IMR-90 (cell line): Measurements from ENCODE around the gene ITPKA. TPM values are rescaled to one million over a fixed set of nuclear protein-coding genes. Genes with fewer than 3 reads are reported as not detected.

Experiments used
- ATAC-seq: fragments of 200-7000 bp; cut with Tn5 transposase; 2 replicates; pipeline ENCODE4 v1.9.1; 2020; ENCODE audit warnings: low read depth, mild to moderate bottlenecking, moderate library complexity
- BruUV-seq: library from RNA; stranded (reverse); fragments of 400-500 nt; replicated peaks from 2 replicates; lab custom pipeline; 2021; lab: Mats Ljungman, UMichigan
- CTCF ChIA-PET: fragments of 300-600 bp; formaldehyde crosslinking; extraction: SDS; loops from one replicate; lab custom pipeline; 2021; ENCODE audit warnings: antibody characterized with exemption; lab: Yijun Ruan, JAX
- POLR2A ChIA-PET: fragments of 300-600 bp; sonication (Branson Sonifier 250); formaldehyde crosslinking; loops from one replicate; lab custom pipeline; 2022; ENCODE audit warnings: antibody characterized with exemption; ENCODE audit not compliant: unreplicated experiment; lab: Charles Lee
- DNase-seq: peaks from one replicate; pipeline ENCODE4 v3.0.0; 2013
- H2AFZ ChIP-seq: replicated peaks from 2 replicates; pipeline ENCODE3; 2013; ENCODE audit warnings: low read length, mild to moderate bottlenecking; ENCODE audit not compliant: poor library complexity
- H2AK5ac ChIP-seq: 2 replicates; pipeline ENCODE4 v1.6.1; 2013; ENCODE audit warnings: low read depth, low read length, inconsistent platforms
- H2AK9ac ChIP-seq: replicated peaks from 2 replicates; pipeline ENCODE3; 2013; ENCODE audit warnings: mild to moderate bottlenecking, low read depth, low read length, moderate library complexity; ENCODE audit not compliant: poor library complexity
- H2BK120ac ChIP-seq: 2 replicates; pipeline ENCODE4 v1.6.1; 2013; ENCODE audit warnings: low read depth, low read length, inconsistent platforms
- H2BK15ac ChIP-seq: 3 replicates; pipeline ENCODE4 v1.6.1; 2013; ENCODE audit warnings: low read depth, low read length, inconsistent platforms
- H2BK20ac ChIP-seq: 2 replicates; pipeline ENCODE4 v1.6.1; 2013; ENCODE audit warnings: low read depth, mild to moderate bottlenecking, inconsistent platforms, low read length, moderate library complexity
- H2BK5ac ChIP-seq: 2 replicates; pipeline ENCODE4 v1.6.1; 2013; ENCODE audit warnings: mild to moderate bottlenecking, low read depth, low read length, inconsistent platforms; ENCODE audit not compliant: poor library complexity, severe bottlenecking
- H3K14ac ChIP-seq: replicated peaks from 2 replicates; pipeline ENCODE4 v1.6.1; 2013; ENCODE audit warnings: low read depth, low read length, inconsistent platforms
- H3K18ac ChIP-seq: 2 replicates; pipeline ENCODE4 v1.6.1; 2013; ENCODE audit warnings: low read depth, low read length, control low read depth
- H3K23ac ChIP-seq: 2 replicates; pipeline ENCODE4 v1.6.1; 2013; ENCODE audit warnings: low read depth, low read length, inconsistent platforms
- H3K27ac ChIP-seq: 2 replicates; pipeline ENCODE4 v1.5.1; 2013; ENCODE audit warnings: mild to moderate bottlenecking, control low read depth, low read length; ENCODE audit not compliant: insufficient read depth
- H3K27me3 ChIP-seq: 2 replicates; pipeline ENCODE4 v1.6.1; 2013; ENCODE audit warnings: low read length; ENCODE audit not compliant: control insufficient read depth, insufficient read depth
- H3K36me3 ChIP-seq: 2 replicates; pipeline ENCODE4 v1.6.1; 2013; ENCODE audit warnings: low read length, mixed read lengths; ENCODE audit not compliant: control insufficient read depth, insufficient read depth
- H3K4ac ChIP-seq: 2 replicates; pipeline ENCODE4 v1.6.1; 2013; ENCODE audit warnings: low read depth, low read length, inconsistent platforms
- H3K4me1 ChIP-seq: 2 replicates; pipeline ENCODE4 v1.6.1; 2013; ENCODE audit warnings: low read length, mixed read lengths; ENCODE audit not compliant: control insufficient read depth, insufficient read depth
- H3K4me2 ChIP-seq: 2 replicates; pipeline ENCODE4 v1.6.1; 2013; ENCODE audit warnings: low read depth, mild to moderate bottlenecking, control low read depth, low read length, moderate library complexity
- H3K4me3 ChIP-seq: 2 replicates; pipeline ENCODE4 v1.5.1; 2013; ENCODE audit warnings: low read depth, mild to moderate bottlenecking, control low read depth, low read length, moderate library complexity; ENCODE audit not compliant: insufficient read depth
- H3K56ac ChIP-seq: 2 replicates; pipeline ENCODE4 v1.6.1; 2013; ENCODE audit warnings: low read length, inconsistent platforms; ENCODE audit not compliant: insufficient read depth; ENCODE audit errors: extremely low read depth
- H3K79me1 ChIP-seq, 2 experiments: 2 replicates each; pipeline ENCODE4 v1.6.1; 2013; ENCODE audit warnings: low read length in 2 of 2, inconsistent platforms in 1 of 2, low read depth in 1 of 2
- H3K9ac ChIP-seq: 2 replicates; pipeline ENCODE4 v1.6.1; 2013; ENCODE audit warnings: low read depth, low read length, control low read depth
- H3K9me1 ChIP-seq: 2 replicates; pipeline ENCODE4 v1.6.1; 2013; ENCODE audit warnings: low read length, inconsistent platforms; ENCODE audit not compliant: insufficient read depth
- H3K9me3 ChIP-seq: 2 replicates; pipeline ENCODE4 v1.6.1; 2013; ENCODE audit warnings: low read length; ENCODE audit not compliant: control insufficient read depth, insufficient read depth
- H4K20me1 ChIP-seq: 2 replicates; pipeline ENCODE4 v1.6.1; 2013; ENCODE audit warnings: low read length, inconsistent platforms; ENCODE audit not compliant: insufficient read depth
- H4K5ac ChIP-seq: 2 replicates; pipeline ENCODE4 v1.6.1; 2013; ENCODE audit warnings: mild to moderate bottlenecking, low read depth, low read length, control low read depth
- H4K8ac ChIP-seq, 2 experiments: 2 replicates each; pipeline ENCODE4 v1.6.1; 2013; ENCODE audit warnings: low read depth in 2 of 2, low read length in 2 of 2, control low read depth in 1 of 2, inconsistent platforms in 1 of 2
- H4K91ac ChIP-seq: 2 replicates; pipeline ENCODE4 v1.6.1; 2013; ENCODE audit warnings: low read depth, low read length, inconsistent platforms; ENCODE audit not compliant: insufficient read depth
- BHLHE40 ChIP-seq: fragments of 150-350 bp; IDR thresholded peaks from 2 replicates; pipeline ENCODE4 v1.6.1; 2016; ENCODE audit warnings: mild to moderate bottlenecking, low read depth, low read length
- CEBPB ChIP-seq: IDR thresholded peaks from 2 replicates; pipeline ENCODE4 v1.6.1; 2012; ENCODE audit warnings: low read depth, low read length, improper control_type of control experiment
- CHD1 ChIP-seq: IDR thresholded peaks from 2 replicates; pipeline ENCODE4 v1.6.1; 2012; ENCODE audit warnings: low read depth, low read length, improper control_type of control experiment
- CTCF ChIP-seq: conservative IDR thresholded peaks from 2 replicates; pipeline ENCODE4 v1.5.1; 2012; ENCODE audit warnings: mild to moderate bottlenecking, low read depth, low read length, improper control_type of control experiment
- ELK1 ChIP-seq: fragments of 150-350 bp; IDR thresholded peaks from 2 replicates; pipeline ENCODE4 v1.6.1; 2016; ENCODE audit warnings: low read depth, mild to moderate bottlenecking, low read length, moderate library complexity, borderline replicate concordance
- FOS ChIP-seq: fragments of 150-350 bp; IDR thresholded peaks from 2 replicates; pipeline ENCODE4 v1.6.1; 2016; ENCODE audit warnings: low read depth, low read length
- MAFK ChIP-seq: IDR thresholded peaks from 2 replicates; pipeline ENCODE4 v1.6.1; 2012; ENCODE audit warnings: low read depth, low read length, improper control_type of control experiment
- MAZ ChIP-seq: IDR thresholded peaks from 2 replicates; pipeline ENCODE4 v1.6.1; 2012; ENCODE audit warnings: low read depth, mild to moderate bottlenecking, low read length, improper control_type of control experiment, moderate library complexity, borderline replicate concordance
- MXI1 ChIP-seq: IDR thresholded peaks from 2 replicates; pipeline ENCODE4 v1.6.1; 2012; ENCODE audit warnings: low read depth, mild to moderate bottlenecking, low read length, moderate library complexity, borderline replicate concordance
- NFE2L2 ChIP-seq: fragments of 150-350 bp; IDR thresholded peaks from 2 replicates; pipeline ENCODE4 v1.6.1; 2016; ENCODE audit warnings: low read depth, mild to moderate bottlenecking, low read length
- POLR2A ChIP-seq: IDR thresholded peaks from 2 replicates; pipeline ENCODE4 v1.6.1; 2012; ENCODE audit warnings: mild to moderate bottlenecking, low read depth, low read length
- RAD21 ChIP-seq: IDR thresholded peaks from 2 replicates; pipeline ENCODE4 v1.6.1; 2012; ENCODE audit warnings: low read length, improper control_type of control experiment
- RCOR1 ChIP-seq: IDR thresholded peaks from 2 replicates; pipeline ENCODE4 v1.6.1; 2012; ENCODE audit warnings: mild to moderate bottlenecking, low read length, improper control_type of control experiment; ENCODE audit not compliant: insufficient replicate concordance
- RFX5 ChIP-seq: IDR thresholded peaks from 2 replicates; pipeline ENCODE4 v1.8.0; 2012; ENCODE audit warnings: low read depth, mild to moderate bottlenecking, low read length, moderate library complexity
- SMC3 ChIP-seq: fragments of 150-350 bp; IDR thresholded peaks from 2 replicates; pipeline ENCODE4 v1.6.1; 2016; ENCODE audit warnings: low read depth, mild to moderate bottlenecking, antibody characterized with exemption, low read length, moderate library complexity
- WGBS, 2 experiments: methylation state at CpG; one replicate each; pipeline versions ENCODE4 v1.1.5 to v1.1.7; 2013; ENCODE audit warnings: missing lambda C conversion rate in 2 of 2; ENCODE audit not compliant: insufficient read length in 1 of 2; ENCODE audit errors: extremely low coverage in 2 of 2; 5-methylcytosine and 5-hydroxymethylcytosine counted together
- dilution Hi-C: fragments of 300-500 bp; cut with HindIII; formaldehyde crosslinking; loops from one replicate; pipeline ENCODE4 v1.14.3; 2018; ENCODE audit warnings: low sequenced_read_pairs; ENCODE audit not compliant: unreplicated experiment
- in situ Hi-C: fragments of 300-500 bp; cut with MboI; formaldehyde crosslinking; loops from 3 replicates; pipeline ENCODE4 v1.14.3; 2019; ENCODE audit warnings: low sequenced_read_pairs, inconsistent platforms, mixed read lengths
- intact Hi-C: fragments of 100-400 bp; cut with micrococcal nuclease; formaldehyde crosslinking; loops from 2 replicates; pipeline ENCODE4 v1.10.0; 2022
- polyA plus RNA-seq, 3 experiments: library from polyadenylated mRNA; depleted of rRNA; stranded (reverse); fragments of >200 nt; gene quantifications; 2 replicates each; pipeline ENCODE4 v1.2.3, GENCODE V29; 2012; ENCODE audit warnings: low replicate concordance in 1 of 3
- total RNA-seq: library from RNA; depleted of rRNA; stranded (reverse); fragments of >200 nt; gene quantifications from 2 replicates; pipeline ENCODE4 v1.2.3, GENCODE V29; 2012

ITPKA gene
- total and polyA plus RNA-seq, 2 of the 4 experiments (the other 2 are of a cell fraction) = 1.1 to 1.8 TPM

GRCh38 chr15:41465822-41466421, 27.8 kb upstream of the ITPKA start:
- H2BK120ac ChIP-seq = no peak overlapping the region
- H2AK5ac ChIP-seq = no peak overlapping the region
- H3K4me2 ChIP-seq = no peak overlapping the region
- no peaks in the 10 kb centered on the region; the same call in 1 of the 2 replicates for H3K9me1 ChIP-seq
- no peak overlapping the region for H3K14ac ChIP-seq
- H2AK9ac ChIP-seq = no peak overlapping the region
- H2BK20ac ChIP-seq = no peak overlapping the region
- 0 out of 2 replicates have a peak, but pooled peaks cover 10% of the 10 kb centered on the region for H4K20me1 ChIP-seq
- H3K9ac ChIP-seq = no peak overlapping the region
- no peak overlapping the region for H3K4ac ChIP-seq
- peaks cover 33% of the 10 kb centered on the region for H3K36me3 ChIP-seq
- ATAC-seq (peak; percentile 91), DNase-seq (peak; percentile 74)
- no peak overlapping the region for H3K4me3 ChIP-seq
- ChIA-PET CTCF (interaction anchor here (0.6 to 1.9 kb wide), 15 partner anchors 8 to 308 kb away, joined by 3 to 11 read pairs (median 3); partner anchors contain the start of gene MAPKBP1), POLR2A (no interaction called here)
- H4K91ac ChIP-seq = no peak overlapping the region
- peaks cover 8 to 23% of the 10 kb centered on the region in 2 experiments; a peak in 3 of 4 replicates for H3K79me1 ChIP-seq
- no CpG with 5 or more reads among the region's 8 CpGs for WGBS, 2 experiments
- in situ Hi-C loops = no loop called here
- no TSS peak for BruUV-seq
- H3K23ac ChIP-seq = no peak overlapping the region
- no peak overlapping the region for H2BK5ac ChIP-seq
- no peaks in the 10 kb centered on the region for H3K27me3 ChIP-seq
- no peak overlapping the region for H4K8ac ChIP-seq
- no peak overlapping the region for H3K56ac ChIP-seq
- no peak overlapping the region for H3K27ac ChIP-seq
- intact Hi-C loops = loop anchor here (1.0 to 10.0 kb wide), 6 partner anchors 76 to 438 kb away; partner anchors contain the start of genes RPAP1 and TYRO3
- no peak overlapping the region for H4K5ac ChIP-seq
- H3K4me1 ChIP-seq = peaks cover 4% of the 10 kb centered on the region
- no peak overlapping the region for H3K18ac ChIP-seq
- no peak overlapping the region for H2BK15ac ChIP-seq
- dilution Hi-C loops = no loop called here
- no peaks in the 10 kb centered on the region for H3K9me3 ChIP-seq
- H2AFZ ChIP-seq = no peak overlapping the region
- TF ChIP-seq MXI1 (no peak), CEBPB (no peak), CHD1 (no peak), CTCF (peak; percentile 97), ELK1 (no peak), MAZ (no peak), RAD21 (peak; percentile 91), RCOR1 (no peak), POLR2A (0 out of 2 replicates have a peak, but pooled peaks have one; percentile 25), NFE2L2 (no peak), RFX5 (no peak), BHLHE40 (no peak), MAFK (no peak), SMC3 (peak; percentile 85), FOS (no peak)
